Measurements from ENCODE around the gene MTR.
"Not testable (repeated sequence)": the region's sequence is repeated elsewhere in the genome, so short reads cannot be mapped to it uniquely, and the experiment has no call there.

Gene MTR

GRCh38 chr1:236895665-236896387 lies 100.7 kb downstream of the MTR start:
- DNase-seq (ENCODE audit: insufficient read length, low spot score), result no peak
- FAIRE-seq, result no peak
- TF ChIP-seq TAF1 (IDR thresholded peaks at IDR 0.05; ENCODE audit: low read depth, low read length), result no peak
- TF ChIP-seq PAX5 (IDR thresholded peaks at IDR 0.05; ENCODE audit: insufficient read depth, low read length, severe bottlenecking), result no peak
- TF ChIP-seq SPI1 (IDR thresholded peaks at IDR 0.05; ENCODE audit: low read depth, low read length), result no peak
- no peak for TF ChIP-seq POU2F2 (IDR thresholded peaks at IDR 0.05; ENCODE audit: low read depth, low read length)

GRCh38 chr1:236896716-236897115 lies 101.6 kb downstream of the MTR start:
- FAIRE-seq (no peak), DNase-seq (ENCODE audit: insufficient read length, low spot score) (no peak)
- TF ChIP-seq SPI1 (IDR thresholded peaks at IDR 0.05; ENCODE audit: low read depth, low read length) (no peak), POLR2A (IDR thresholded peaks at IDR 0.05; ENCODE audit: low read depth, low read length) (no peak), POLR2AphosphoS5 (IDR thresholded peaks at IDR 0.05; ENCODE audit: low read depth, low read length) (no peak), PAX5 (IDR thresholded peaks at IDR 0.05; ENCODE audit: insufficient read depth, low read length, severe bottlenecking) (no peak), POU2F2 (IDR thresholded peaks at IDR 0.05; ENCODE audit: low read depth, low read length) (no peak), TAF1 (IDR thresholded peaks at IDR 0.05; ENCODE audit: low read depth, low read length) (no peak)

- no peak for DNase-seq (ENCODE audit: insufficient read length, low spot score)
- FAIRE-seq, result no peak
Observed at GRCh38 chr1:236904892-236905741, 110.0 kb downstream of the MTR start.

GRCh38 chr1:236907205-236907604 lies 112.1 kb downstream of the MTR start:
- FAIRE-seq, result no peak
- TF ChIP-seq POLR2AphosphoS5 (IDR thresholded peaks at IDR 0.05; ENCODE audit: low read depth, low read length) (no peak), POU2F2 (IDR thresholded peaks at IDR 0.05; ENCODE audit: low read depth, low read length) (no peak), PAX5 (IDR thresholded peaks at IDR 0.05; ENCODE audit: insufficient read depth, low read length, severe bottlenecking) (no peak), TAF1 (IDR thresholded peaks at IDR 0.05; ENCODE audit: low read depth, low read length) (no peak), POLR2A (IDR thresholded peaks at IDR 0.05; ENCODE audit: low read depth, low read length) (no peak), SPI1 (IDR thresholded peaks at IDR 0.05; ENCODE audit: low read depth, low read length) (no peak)
- no peak for DNase-seq (ENCODE audit: insufficient read length, low spot score)

More at GRCh38 chr1:236904892-236905741, 110.0 kb downstream of the MTR start:
- no peak for TF ChIP-seq SPI1 (IDR thresholded peaks at IDR 0.05; ENCODE audit: low read depth, low read length)
- no peak for TF ChIP-seq PAX5 (IDR thresholded peaks at IDR 0.05; ENCODE audit: insufficient read depth, low read length, severe bottlenecking)
- TF ChIP-seq POLR2AphosphoS5 (IDR thresholded peaks at IDR 0.05; ENCODE audit: low read depth, low read length), result no peak
- no peak for TF ChIP-seq POLR2A (IDR thresholded peaks at IDR 0.05; ENCODE audit: low read depth, low read length)
- no peak for TF ChIP-seq POU2F2 (IDR thresholded peaks at IDR 0.05; ENCODE audit: low read depth, low read length)
- no peak for TF ChIP-seq TAF1 (IDR thresholded peaks at IDR 0.05; ENCODE audit: low read depth, low read length)

- FAIRE-seq (no peak), DNase-seq (ENCODE audit: insufficient read length, low spot score) (no peak)
- TF ChIP-seq POLR2AphosphoS5 (IDR thresholded peaks at IDR 0.05; ENCODE audit: low read depth, low read length) (no peak), PAX5 (IDR thresholded peaks at IDR 0.05; ENCODE audit: insufficient read depth, low read length, severe bottlenecking) (no peak), TAF1 (IDR thresholded peaks at IDR 0.05; ENCODE audit: low read depth, low read length) (no peak), SPI1 (IDR thresholded peaks at IDR 0.05; ENCODE audit: low read depth, low read length) (no peak), POU2F2 (IDR thresholded peaks at IDR 0.05; ENCODE audit: low read depth, low read length) (no peak), POLR2A (IDR thresholded peaks at IDR 0.05; ENCODE audit: low read depth, low read length) (no peak)
Observed at GRCh38 chr1:236908669-236909068, 113.6 kb downstream of the MTR start.

GRCh38 chr1:236911047-236911446 lies 116.0 kb downstream of the MTR start:
- not testable (repeated sequence) for FAIRE-seq; DNase-seq (ENCODE audit: insufficient read length, low spot score)

- TF ChIP-seq POU2F2 (IDR thresholded peaks at IDR 0.05; ENCODE audit: low read depth, low read length) (no peak), POLR2A (IDR thresholded peaks at IDR 0.05; ENCODE audit: low read depth, low read length) (no peak), SPI1 (IDR thresholded peaks at IDR 0.05; ENCODE audit: low read depth, low read length) (no peak), PAX5 (IDR thresholded peaks at IDR 0.05; ENCODE audit: insufficient read depth, low read length, severe bottlenecking) (no peak), POLR2AphosphoS5 (IDR thresholded peaks at IDR 0.05; ENCODE audit: low read depth, low read length) (no peak), TAF1 (IDR thresholded peaks at IDR 0.05; ENCODE audit: low read depth, low read length) (no peak)
- no peak for DNase-seq (ENCODE audit: insufficient read length, low spot score)
- FAIRE-seq, result no peak
Observed at GRCh38 chr1:236913371-236914037, 118.4 kb downstream of the MTR start.

- no peak for FAIRE-seq
- no peak for DNase-seq (ENCODE audit: insufficient read length, low spot score)
- TF ChIP-seq POU2F2 (IDR thresholded peaks at IDR 0.05; ENCODE audit: low read depth, low read length) (no peak), TAF1 (IDR thresholded peaks at IDR 0.05; ENCODE audit: low read depth, low read length) (no peak), SPI1 (IDR thresholded peaks at IDR 0.05; ENCODE audit: low read depth, low read length) (no peak), POLR2A (IDR thresholded peaks at IDR 0.05; ENCODE audit: low read depth, low read length) (no peak), POLR2AphosphoS5 (IDR thresholded peaks at IDR 0.05; ENCODE audit: low read depth, low read length) (no peak), PAX5 (IDR thresholded peaks at IDR 0.05; ENCODE audit: insufficient read depth, low read length, severe bottlenecking) (no peak)
Observed at GRCh38 chr1:236914375-236914774, 119.3 kb downstream of the MTR start.

GRCh38 chr1:236916131-236916800 lies 121.2 kb downstream of the MTR start:
- no peak for FAIRE-seq
- TF ChIP-seq POLR2A (IDR thresholded peaks at IDR 0.05; ENCODE audit: low read depth, low read length) (no peak), SPI1 (IDR thresholded peaks at IDR 0.05; ENCODE audit: low read depth, low read length) (no peak), POU2F2 (IDR thresholded peaks at IDR 0.05; ENCODE audit: low read depth, low read length) (no peak), PAX5 (IDR thresholded peaks at IDR 0.05; ENCODE audit: insufficient read depth, low read length, severe bottlenecking) (no peak)

More at GRCh38 chr1:236916131-236916800, 121.2 kb downstream of the MTR start:
- no peak for DNase-seq (ENCODE audit: insufficient read length, low spot score)

All from GM12891 (cell line).